Activated CD4-positive, alpha-beta T cell treated with anti-CD3 and anti-CD28 coated beads, Interleukin-2, Interleukin-6, amounts not matched to agents 100 ng/mL and 50 ng/mL, durations not matched to agents 16 hours and 8 hours (primary cell): Measurements from ENCODE around the gene SERPINI1.

Experiments
- DNase-seq: peaks from one replicate; pipeline ENCODE4 v3.0.0-alpha.2; 2020

Gene SERPINI1

DNA sequence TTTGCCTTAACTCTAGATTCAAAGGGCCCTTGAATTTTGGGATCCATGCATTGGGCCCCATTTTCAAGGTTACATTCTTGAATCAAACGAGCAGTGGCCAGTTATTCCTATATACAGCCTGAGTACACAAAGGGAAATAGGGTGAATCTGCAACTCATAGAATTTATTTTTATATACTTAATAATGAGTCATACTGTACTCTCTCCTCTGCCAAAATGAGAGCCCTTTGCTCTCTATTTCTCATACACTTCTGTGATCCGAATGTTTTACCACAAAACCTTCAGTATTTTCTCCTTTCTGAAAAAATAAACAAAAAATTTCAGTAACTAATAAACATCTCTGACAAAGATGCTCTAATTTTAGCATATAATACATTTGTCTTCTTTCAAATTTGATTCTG lies 116.7 kb downstream of the SERPINI1 start:
- no peak for DNase-seq

- DNase-seq, result no peak
Observed at GRCh38 chr3:167854063-167854462, 118.5 kb downstream of the SERPINI1 start.

GRCh38 chr3:167854846-167855245 lies 119.3 kb downstream of the SERPINI1 start:
- no peak for DNase-seq

GRCh38 chr3:167855306-167855705 lies 119.8 kb downstream of the SERPINI1 start:
- DNase-seq, result no peak

- DNase-seq, result no peak
Observed at GRCh38 chr3:167858865-167859264, 123.3 kb downstream of the SERPINI1 start.

DNA sequence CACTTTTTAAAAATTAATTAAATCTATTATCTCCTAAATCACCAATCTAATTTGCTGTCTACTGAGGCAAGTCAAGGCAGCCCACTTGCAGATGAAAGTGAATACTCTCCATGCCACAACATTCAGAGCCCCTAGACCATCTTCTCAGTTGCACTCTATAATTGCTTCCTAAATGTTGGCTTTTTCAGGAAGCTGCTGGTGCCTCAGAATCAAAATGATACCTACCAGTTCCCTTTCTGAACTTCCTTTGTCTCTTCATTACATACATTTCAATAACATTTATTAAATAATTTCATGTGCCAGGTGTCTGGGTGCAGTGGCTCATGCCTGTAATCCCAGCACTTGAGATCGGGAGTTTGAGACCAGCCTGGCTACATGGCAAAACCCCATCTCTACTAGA lies 124.1 kb downstream of the SERPINI1 start:
- no peak for DNase-seq

DNA sequence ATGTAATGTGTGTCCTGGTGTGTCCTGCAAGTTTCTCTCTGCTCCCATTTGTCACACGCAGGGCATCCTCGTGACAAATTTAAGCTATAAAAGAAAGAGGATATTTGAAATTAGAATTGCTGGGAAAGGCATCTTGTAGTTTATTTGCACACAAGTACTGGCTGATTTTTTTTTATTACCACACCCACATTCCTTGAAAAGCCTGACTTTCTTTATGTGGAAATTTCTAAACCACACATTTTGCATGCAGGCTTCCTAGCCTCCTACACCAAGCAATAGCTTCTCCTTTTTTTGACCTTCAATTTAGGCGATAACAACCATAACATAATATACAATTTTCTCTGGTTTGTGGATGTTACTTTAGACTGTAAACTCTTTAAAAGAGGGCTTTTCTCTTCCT lies 126.1 kb downstream of the SERPINI1 start:
- DNase-seq, result no peak

DNA sequence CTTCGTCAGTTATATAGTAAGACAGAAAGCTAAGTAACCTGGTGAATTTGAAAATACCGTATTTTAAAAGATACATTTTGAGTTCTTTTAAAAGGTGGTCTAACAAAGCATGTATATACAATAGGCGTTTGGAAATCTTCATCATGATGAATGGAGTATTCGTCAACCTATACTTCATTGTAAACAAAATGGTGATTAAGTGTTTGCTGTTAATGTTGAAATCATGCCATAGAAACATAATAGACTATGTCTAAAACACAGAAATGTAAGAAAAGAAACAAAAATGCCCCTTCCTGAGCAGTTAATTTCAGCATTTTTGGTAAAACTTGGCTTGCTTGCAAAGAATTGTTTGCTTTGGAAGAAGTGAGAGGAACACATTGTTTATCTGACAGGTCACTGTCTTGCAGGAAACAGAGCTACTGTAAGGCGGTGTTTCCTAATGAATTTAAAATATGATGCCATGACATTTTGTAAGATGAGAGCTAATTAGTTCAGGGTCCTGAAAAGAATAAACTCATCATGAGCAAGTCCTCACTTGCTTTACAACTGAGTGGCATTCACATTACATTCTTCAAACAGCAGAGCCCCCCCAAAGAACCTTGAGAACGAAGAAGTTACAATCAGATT lies 126.7 kb downstream of the SERPINI1 start:
- no peak for DNase-seq

GRCh38 chr3:167863811-167864551 lies 128.5 kb downstream of the SERPINI1 start:
- DNase-seq, result no peak

GRCh38 chr3:167864552-167864874 lies 129.0 kb downstream of the SERPINI1 start:
- DNase-seq, result no peak

DNA sequence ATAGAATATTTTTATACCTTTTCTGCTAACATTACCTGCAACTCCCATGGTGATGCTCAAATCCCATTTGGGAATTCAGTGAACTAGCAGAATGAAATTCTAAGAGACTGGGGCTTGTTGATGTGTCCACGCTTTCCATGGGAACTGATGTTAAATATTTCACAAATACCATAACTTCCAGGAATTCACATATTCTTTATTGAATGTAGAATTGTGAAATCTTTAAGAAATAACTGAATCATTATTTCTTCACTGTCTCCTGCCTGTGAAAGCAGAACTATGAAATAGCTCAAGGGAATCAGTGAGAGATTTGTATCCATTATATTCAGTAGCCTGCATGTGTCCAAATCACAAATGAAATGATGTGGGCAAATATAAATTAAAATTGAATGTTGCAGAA lies 130.8 kb downstream of the SERPINI1 start:
- DNase-seq, result no peak

DNA sequence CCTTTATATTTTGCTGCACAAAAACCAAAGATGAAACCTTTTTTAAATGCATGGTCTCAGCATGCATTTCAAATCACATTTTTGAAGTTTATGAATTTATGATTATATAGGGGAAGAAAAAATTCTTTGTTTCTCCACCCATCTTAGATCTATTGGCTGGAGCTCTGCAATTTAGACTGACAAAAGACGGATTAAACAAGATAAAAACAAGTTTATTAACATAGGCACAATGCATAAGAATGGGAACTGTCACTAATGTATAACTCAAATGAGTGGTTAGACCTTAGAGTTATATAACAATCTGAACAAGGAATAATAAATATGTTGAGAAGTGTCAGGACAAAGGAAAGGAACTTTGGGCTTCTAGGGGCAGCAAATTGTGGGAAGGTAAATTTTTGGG lies 132.5 kb downstream of the SERPINI1 start:
- no peak for DNase-seq

DNA sequence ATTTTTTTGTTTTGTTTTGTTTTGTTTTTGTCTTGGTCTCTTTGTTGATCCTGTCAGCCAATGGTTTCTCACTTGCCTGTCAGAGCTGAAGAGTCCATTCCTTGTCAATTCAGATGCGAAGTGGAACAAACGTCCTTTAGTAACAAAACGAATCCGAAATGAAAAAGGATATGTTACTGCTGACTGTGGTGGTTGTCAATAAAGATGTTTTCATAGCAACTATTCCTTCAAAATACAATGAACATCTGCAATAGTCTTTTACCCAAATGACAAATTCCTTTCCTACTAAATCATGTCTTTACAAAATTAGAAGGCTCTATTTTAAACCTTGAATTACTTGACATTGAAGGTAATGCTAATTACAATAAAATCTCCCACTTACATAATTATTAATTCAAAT lies 134.7 kb downstream of the SERPINI1 start:
- no peak for DNase-seq

GRCh38 chr3:167870759-167871158 lies 135.2 kb downstream of the SERPINI1 start:
- no peak for DNase-seq

- no peak for DNase-seq
Observed at GRCh38 chr3:167872032-167872431, 136.5 kb downstream of the SERPINI1 start.

DNA sequence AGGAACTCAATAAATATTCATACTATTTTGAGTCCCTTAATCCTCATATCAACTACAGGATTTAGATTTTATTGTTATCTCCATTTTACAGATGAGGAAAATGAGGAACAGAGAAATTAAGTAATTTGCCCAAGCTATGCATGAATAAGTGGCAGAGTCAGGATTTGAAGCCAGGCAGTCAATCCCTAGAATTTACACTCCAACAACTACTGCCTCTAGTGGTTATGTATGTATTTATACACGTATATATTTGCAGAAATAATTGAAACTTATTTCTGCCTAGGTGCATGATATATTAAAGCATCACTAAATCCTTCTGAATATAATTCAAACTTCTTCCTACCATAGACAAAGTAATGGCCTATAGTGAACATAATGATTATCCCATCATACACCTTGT lies 137.4 kb downstream of the SERPINI1 start:
- no peak for DNase-seq

DNA sequence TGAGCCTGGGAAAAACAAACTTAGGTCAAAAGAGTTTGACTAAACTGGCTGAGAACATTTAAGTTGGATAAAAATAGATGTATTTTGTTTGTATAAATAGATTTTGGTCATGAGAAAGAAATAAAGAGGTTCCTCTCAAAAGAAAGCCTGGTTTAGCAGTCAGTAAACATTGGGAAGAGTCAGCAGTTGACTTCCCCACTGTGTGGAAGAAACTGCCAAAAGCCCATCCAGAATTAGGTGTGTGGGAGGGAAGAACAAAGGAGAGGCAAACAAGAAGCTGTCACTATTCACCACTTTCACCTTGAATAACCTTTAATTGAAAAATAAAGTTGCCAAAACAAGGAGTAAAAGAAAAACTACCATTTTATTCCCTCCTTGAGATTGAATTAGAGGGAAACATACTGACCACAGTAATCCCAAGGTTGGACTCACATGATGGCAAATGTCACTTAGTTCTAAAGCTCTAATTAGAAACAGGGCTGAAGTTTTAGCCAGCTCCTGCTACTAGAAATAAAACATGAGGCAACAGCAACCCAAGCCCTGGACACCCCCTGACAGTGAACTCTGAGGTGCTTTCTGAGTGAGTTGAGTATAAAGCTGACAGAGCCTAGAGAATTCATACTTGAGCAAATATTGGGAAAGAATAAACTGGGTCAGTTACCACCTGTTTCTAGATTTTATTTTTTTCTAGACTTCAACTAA lies 139.3 kb downstream of the SERPINI1 start:
- no peak for DNase-seq
